Measurements from ENCODE around the gene SPRR2G.
"Not testable (repeated sequence)": the region's sequence is repeated elsewhere in the genome, so short reads cannot be mapped to it uniquely, and the experiment has no call there.

SPRR2G gene

DNA sequence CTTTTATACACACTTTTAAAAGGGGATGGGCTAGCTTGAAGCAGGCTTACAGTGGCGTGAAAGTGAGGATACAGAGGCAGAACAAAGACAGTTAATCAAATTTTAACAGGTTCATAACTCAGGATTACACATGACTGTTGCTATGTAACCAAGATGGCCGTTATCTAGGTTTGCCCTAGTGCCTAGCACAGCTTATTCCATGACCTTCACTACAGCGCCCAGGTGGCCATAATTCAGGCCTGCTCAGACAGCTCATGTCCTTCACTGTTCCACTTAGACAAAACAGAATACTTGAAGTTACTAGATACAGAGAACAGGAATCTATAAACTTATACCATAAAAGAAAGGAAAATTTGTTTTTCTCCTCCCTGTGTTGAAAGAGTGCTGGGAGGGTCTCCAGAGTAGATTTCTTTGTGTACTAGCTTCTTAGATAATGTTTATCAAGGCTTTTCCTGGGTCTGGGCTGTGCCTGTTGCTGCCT lies 31.2 kb downstream of the SPRR2G start:
- in situ Hi-C loops (cut with MboI; ENCODE audit: low sequenced_read_pairs): no loop called here

DNA sequence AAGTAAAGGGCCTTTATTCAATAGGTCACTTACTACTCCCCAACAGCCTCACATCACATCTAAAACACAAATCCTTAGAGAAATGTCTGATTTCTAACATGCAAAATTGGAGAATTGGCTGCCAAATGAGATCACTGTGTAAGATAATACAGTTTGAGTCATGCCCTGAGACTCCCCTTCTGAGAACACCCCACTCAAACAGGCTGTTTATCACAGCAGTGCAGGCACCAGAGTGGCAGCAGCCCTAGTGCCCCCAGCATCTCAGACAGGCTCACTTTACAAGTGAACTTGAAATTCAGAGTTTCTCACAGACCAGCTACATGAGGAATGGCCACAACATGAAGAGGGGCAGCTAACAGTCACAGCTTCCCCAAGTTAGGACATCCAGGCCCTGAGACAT lies 35.4 kb downstream of the SPRR2G start:
- in situ Hi-C loops (cut with MboI; ENCODE audit: low sequenced_read_pairs): not testable (repeated sequence)

DNA sequence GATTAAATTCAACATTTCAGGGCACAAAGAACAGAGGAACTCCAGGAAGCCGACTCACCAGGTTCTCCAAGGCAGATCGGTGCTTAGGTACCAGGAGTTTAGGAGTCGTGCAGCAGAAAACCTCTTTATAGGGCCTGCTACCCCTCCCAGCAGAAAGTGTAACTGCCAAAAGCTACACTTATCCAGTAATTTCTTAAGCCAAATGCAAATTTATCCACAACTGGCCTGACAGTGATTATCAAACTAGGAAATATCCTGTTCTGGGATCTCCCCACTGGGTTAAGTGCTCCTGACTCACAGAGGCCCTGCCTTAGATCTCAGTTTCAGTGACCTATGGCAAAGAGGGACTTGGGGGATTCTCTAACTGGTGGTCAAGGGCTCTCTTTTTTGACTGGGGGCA lies 37.3 kb downstream of the SPRR2G start, which contains the start of gene SPRR2F:
Gene SPRR2F (minus strand): TSS at position 101 of the 400 bp plus-strand sequence. CDS start 783 bp downstream, outside the sequence.
- in situ Hi-C loops (cut with MboI; ENCODE audit: low sequenced_read_pairs): no loop called here

DNA sequence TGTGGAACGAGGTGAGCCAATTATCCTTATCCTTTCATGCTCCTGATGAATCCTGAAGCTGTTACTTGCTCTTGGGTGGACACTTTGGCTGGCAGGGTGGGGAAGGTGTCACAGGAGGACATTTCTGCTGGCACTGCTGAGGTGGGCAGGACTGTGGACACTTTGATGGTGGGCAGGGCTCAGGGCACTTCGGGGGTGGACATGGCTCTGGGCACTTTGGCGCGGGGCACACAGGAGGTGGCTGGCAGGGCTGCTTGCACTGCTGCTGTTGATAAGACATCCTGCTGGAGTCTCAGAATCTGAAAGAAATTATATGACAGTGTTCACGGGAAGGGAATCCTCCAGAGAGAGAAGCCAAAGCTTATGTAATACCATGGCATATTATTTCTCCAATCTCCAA lies 38.2 kb downstream of the SPRR2G start:
- in situ Hi-C loops (cut with MboI; ENCODE audit: low sequenced_read_pairs): not testable (repeated sequence)

DNA sequence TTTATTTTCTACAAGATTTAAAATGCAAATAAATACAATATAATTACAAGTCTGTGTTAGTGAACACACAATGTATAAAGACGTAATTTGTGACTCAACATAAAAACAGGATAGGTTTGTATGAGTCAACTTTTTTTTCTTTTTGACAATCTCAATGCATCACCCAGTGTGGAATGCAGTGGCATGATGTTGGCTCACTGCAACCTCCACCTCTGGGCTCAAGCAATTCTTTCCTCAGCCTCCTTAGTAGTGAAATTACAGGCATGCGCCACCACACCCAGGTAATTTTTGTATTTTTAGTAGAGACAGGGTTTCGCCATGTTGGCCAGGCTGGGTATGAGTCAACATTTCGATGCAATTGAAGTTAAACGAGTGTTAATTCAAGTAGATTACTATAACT lies 50.4 kb downstream of the SPRR2G start:
- in situ Hi-C loops (cut with MboI; ENCODE audit: low sequenced_read_pairs): no loop called here

Data from HL-60/S4 (cell line).